A549 (cell line): ENCODE data around the gene CCR3.

ENCODE experiments used
- CEBPB ChIP-seq, 2 experiments: fragments of >200 bp in 1 of 2; sonication (Bioruptor Twin) in 1 of 2; formaldehyde crosslinking in 1 of 2; IDR thresholded peaks; 2 replicates each; pipeline ENCODE4 v1.6.1; 2012 to 2016
- CHD4 ChIP-seq: fragments of 200-600 bp; sonication (generic); IDR thresholded peaks from 2 replicates; pipeline ENCODE4 v1.6.1; 2016; ENCODE audit warnings: antibody characterized with exemption, mild to moderate bottlenecking, borderline replicate concordance
- HOXB5 ChIP-seq: fragments of 250-450 bp; sonication (Bioruptor Pico); IDR thresholded peaks from 2 replicates; pipeline ENCODE4 v1.5.0; 2020; ENCODE audit warnings: mild to moderate bottlenecking, moderate library complexity
- JUN ChIP-seq, 2 experiments: fragments of >200 bp; sonication (Bioruptor Twin); formaldehyde crosslinking; IDR thresholded peaks; 2 replicates in 1 of 2; 3 replicates in 1 of 2; pipeline ENCODE4 v1.6.1; 2016 to 2017
- KDM5A ChIP-seq: fragments of 200-600 bp; sonication (generic); IDR thresholded peaks from 2 replicates; pipeline ENCODE4 v1.6.1; 2016; ENCODE audit warnings: antibody characterized with exemption, mild to moderate bottlenecking
- POLR2A ChIP-seq: IDR thresholded peaks from 2 replicates; pipeline ENCODE4 v1.6.1; 2012; ENCODE audit warnings: mild to moderate bottlenecking, low read length
- RFX5 ChIP-seq: fragments of 450-650 bp; IDR thresholded peaks from 2 replicates; pipeline ENCODE4 v1.7.1; 2014; ENCODE audit warnings: antibody characterized with exemption, mild to moderate bottlenecking, moderate library complexity
- RNF2 ChIP-seq: fragments of 200-600 bp; sonication (generic); IDR thresholded peaks from 2 replicates; pipeline ENCODE4 v1.6.1; 2016; ENCODE audit warnings: low read depth, mild to moderate bottlenecking, antibody characterized with exemption, moderate library complexity, borderline replicate concordance
- TF ChIP-seq, protein P1 (sequence below): fragments of >200 bp; sonication (Bioruptor Twin); formaldehyde crosslinking; IDR thresholded peaks from 3 replicates; pipeline ENCODE4 v1.5.1; 2016
- TF ChIP-seq, protein P2 (sequence below): fragments of 200-600 bp; sonication (generic); IDR thresholded peaks from 2 replicates; pipeline ENCODE4 v1.6.1; 2016; ENCODE audit warnings: antibody characterized with exemption, mild to moderate bottlenecking, moderate library complexity
- TF ChIP-seq, protein P3 (sequence below): IDR thresholded peaks from 2 replicates; pipeline ENCODE4 v1.6.1; 2012
- TF ChIP-seq, protein P4 (sequence below): fragments of 250-450 bp; sonication (Bioruptor Pico); IDR thresholded peaks from 2 replicates; pipeline ENCODE4 v1.5.0; 2021; ENCODE audit warnings: mild to moderate bottlenecking, moderate library complexity, borderline replicate concordance

DNA sequence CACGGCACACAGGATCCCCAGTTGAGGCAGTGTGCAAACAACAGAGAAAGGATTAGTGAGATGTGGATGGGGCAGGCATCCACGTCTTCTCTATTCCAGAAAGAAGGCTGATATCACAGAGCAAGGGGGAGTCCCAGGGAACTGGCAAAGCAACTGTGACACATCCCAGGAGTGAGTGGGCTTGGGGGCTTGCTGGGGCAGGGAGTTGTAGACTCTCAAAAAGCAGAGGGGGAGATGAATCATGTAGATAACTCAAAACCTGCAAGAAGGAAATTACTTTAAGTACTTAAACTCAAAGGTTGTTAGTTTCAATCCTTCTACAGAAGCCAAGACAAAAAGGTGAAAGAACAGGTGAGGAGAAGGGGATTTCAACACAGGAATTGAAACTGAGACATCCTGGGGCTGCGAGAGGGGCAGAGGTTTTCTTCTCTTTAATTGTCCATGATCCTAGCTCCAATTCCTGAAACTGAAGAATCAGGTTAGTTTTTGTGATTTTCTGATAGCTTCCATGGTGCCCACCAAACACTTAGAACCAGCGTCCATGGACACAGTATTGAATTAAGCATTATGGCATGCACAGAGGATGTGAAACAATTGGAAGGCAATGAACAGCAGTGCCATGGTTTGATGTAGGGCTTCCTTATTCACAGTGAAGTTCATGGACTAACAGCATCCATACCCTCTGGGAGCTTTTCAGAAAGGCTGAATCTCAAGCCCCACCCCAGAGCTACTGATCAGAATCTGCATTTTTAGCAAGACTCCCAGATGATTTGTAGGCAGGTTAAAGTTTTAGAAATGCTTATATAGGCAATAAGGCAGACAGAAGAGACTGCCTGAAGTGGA lies 52.0 kb downstream of the CCR3 start:
- TF ChIP-seq, protein P1, sequence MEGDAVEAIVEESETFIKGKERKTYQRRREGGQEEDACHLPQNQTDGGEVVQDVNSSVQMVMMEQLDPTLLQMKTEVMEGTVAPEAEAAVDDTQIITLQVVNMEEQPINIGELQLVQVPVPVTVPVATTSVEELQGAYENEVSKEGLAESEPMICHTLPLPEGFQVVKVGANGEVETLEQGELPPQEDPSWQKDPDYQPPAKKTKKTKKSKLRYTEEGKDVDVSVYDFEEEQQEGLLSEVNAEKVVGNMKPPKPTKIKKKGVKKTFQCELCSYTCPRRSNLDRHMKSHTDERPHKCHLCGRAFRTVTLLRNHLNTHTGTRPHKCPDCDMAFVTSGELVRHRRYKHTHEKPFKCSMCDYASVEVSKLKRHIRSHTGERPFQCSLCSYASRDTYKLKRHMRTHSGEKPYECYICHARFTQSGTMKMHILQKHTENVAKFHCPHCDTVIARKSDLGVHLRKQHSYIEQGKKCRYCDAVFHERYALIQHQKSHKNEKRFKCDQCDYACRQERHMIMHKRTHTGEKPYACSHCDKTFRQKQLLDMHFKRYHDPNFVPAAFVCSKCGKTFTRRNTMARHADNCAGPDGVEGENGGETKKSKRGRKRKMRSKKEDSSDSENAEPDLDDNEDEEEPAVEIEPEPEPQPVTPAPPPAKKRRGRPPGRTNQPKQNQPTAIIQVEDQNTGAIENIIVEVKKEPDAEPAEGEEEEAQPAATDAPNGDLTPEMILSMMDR, result no peak
- TF ChIP-seq, protein P2, sequence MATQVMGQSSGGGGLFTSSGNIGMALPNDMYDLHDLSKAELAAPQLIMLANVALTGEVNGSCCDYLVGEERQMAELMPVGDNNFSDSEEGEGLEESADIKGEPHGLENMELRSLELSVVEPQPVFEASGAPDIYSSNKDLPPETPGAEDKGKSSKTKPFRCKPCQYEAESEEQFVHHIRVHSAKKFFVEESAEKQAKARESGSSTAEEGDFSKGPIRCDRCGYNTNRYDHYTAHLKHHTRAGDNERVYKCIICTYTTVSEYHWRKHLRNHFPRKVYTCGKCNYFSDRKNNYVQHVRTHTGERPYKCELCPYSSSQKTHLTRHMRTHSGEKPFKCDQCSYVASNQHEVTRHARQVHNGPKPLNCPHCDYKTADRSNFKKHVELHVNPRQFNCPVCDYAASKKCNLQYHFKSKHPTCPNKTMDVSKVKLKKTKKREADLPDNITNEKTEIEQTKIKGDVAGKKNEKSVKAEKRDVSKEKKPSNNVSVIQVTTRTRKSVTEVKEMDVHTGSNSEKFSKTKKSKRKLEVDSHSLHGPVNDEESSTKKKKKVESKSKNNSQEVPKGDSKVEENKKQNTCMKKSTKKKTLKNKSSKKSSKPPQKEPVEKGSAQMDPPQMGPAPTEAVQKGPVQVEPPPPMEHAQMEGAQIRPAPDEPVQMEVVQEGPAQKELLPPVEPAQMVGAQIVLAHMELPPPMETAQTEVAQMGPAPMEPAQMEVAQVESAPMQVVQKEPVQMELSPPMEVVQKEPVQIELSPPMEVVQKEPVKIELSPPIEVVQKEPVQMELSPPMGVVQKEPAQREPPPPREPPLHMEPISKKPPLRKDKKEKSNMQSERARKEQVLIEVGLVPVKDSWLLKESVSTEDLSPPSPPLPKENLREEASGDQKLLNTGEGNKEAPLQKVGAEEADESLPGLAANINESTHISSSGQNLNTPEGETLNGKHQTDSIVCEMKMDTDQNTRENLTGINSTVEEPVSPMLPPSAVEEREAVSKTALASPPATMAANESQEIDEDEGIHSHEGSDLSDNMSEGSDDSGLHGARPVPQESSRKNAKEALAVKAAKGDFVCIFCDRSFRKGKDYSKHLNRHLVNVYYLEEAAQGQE, result no peak
- TF ChIP-seq, protein P3, sequence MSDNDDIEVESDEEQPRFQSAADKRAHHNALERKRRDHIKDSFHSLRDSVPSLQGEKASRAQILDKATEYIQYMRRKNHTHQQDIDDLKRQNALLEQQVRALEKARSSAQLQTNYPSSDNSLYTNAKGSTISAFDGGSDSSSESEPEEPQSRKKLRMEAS, result no peak
- TF ChIP-seq, protein P4, sequence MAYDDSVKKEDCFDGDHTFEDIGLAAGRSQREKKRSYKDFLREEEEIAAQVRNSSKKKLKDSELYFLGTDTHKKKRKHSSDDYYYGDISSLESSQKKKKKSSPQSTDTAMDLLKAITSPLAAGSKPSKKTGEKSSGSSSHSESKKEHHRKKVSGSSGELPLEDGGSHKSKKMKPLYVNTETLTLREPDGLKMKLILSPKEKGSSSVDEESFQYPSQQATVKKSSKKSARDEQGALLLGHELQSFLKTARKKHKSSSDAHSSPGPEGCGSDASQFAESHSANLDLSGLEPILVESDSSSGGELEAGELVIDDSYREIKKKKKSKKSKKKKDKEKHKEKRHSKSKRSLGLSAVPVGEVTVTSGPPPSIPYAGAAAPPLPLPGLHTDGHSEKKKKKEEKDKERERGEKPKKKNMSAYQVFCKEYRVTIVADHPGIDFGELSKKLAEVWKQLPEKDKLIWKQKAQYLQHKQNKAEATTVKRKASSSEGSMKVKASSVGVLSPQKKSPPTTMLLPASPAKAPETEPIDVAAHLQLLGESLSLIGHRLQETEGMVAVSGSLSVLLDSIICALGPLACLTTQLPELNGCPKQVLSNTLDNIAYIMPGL (CRISPR knock-in tag), result no peak
- no peak for TF ChIP-seq JUN (IDR thresholded peaks at IDR 0.05)
- TF ChIP-seq POLR2A, result no peak
- no peak for TF ChIP-seq HOXB5 (CRISPR knock-in tag)
- TF ChIP-seq CHD4, result no peak
- TF ChIP-seq RFX5, result no peak
- TF ChIP-seq CEBPB (IDR thresholded peaks at IDR 0.05), result no peak
- no peak for TF ChIP-seq RNF2
- TF ChIP-seq KDM5A, result no peak
